Liver (tissue), 9 donors: ENCODE results near the gene VASN. TPM values are rescaled to one million over a fixed set of nuclear protein-coding genes. Genes with fewer than 3 reads are reported as not detected.

Experiments
- DNase-seq: peaks from one replicate; pipeline ENCODE4 v3.0.0-alpha.2; 2017; ENCODE audit warnings: low spot score
- H3K27ac ChIP-seq, 2 donors: one replicate each; pipeline ENCODE4 v1.7.0; 2013; ENCODE audit warnings: inconsistent platforms in 2 of 2, low read length in 2 of 2, control low read depth in 1 of 2, low read depth in 1 of 2, mild to moderate bottlenecking in 1 of 2
- H3K27me3 ChIP-seq, 4 donors: one replicate each; pipeline versions ENCODE4 v1.6.1 to v1.7.0; 2013; ENCODE audit warnings: low read length in 3 of 4, inconsistent platforms in 1 of 4, mild to moderate bottlenecking in 1 of 4, moderate library complexity in 1 of 4; ENCODE audit not compliant: control insufficient read depth in 4 of 4, insufficient read depth in 4 of 4
- H3K36me3 ChIP-seq, 4 donors: one replicate each; pipeline versions ENCODE4 v1.6.1 to v1.7.0; 2013; ENCODE audit warnings: low read length in 3 of 4, mild to moderate bottlenecking in 3 of 4, low read depth in 1 of 4, moderate library complexity in 1 of 4; ENCODE audit not compliant: control insufficient read depth in 4 of 4, insufficient read depth in 3 of 4
- H3K4me1 ChIP-seq, 4 donors: one replicate each; pipeline versions ENCODE4 v1.6.1 to v1.7.0; 2013; ENCODE audit warnings: low read length in 3 of 4, mild to moderate bottlenecking in 3 of 4, moderate library complexity in 1 of 4; ENCODE audit not compliant: control insufficient read depth in 4 of 4, insufficient read depth in 4 of 4
- H3K4me3 ChIP-seq, 3 donors: one replicate each; pipeline versions ENCODE4 v1.6.1 to v1.7.0; 2013; ENCODE audit warnings: low read length in 3 of 3, control low read depth in 1 of 3, low read depth in 1 of 3, mild to moderate bottlenecking in 1 of 3
- H3K9ac ChIP-seq, 2 donors: one replicate each; pipeline ENCODE4 v1.7.0; 2013; ENCODE audit warnings: low read length in 2 of 2, mild to moderate bottlenecking in 2 of 2, moderate library complexity in 2 of 2, control low read depth in 1 of 2, low read depth in 1 of 2
- H3K9me3 ChIP-seq, 4 donors: one replicate each; pipeline versions ENCODE4 v1.6.1 to v1.7.0; 2013; ENCODE audit warnings: low read length in 3 of 4; ENCODE audit not compliant: control insufficient read depth in 4 of 4
- ATF3 ChIP-seq: IDR thresholded peaks from 2 replicates; pipeline ENCODE4 v1.6.1; 2016; ENCODE audit warnings: antibody characterized with exemption
- CTCF ChIP-seq: fragments of 150-350 bp; IDR thresholded peaks from 2 replicates; pipeline ENCODE4 v1.5.1; 2017; ENCODE audit warnings: improper control_type of control experiment, low read depth, low read length; ENCODE audit not compliant: missing input control
- EGR1 ChIP-seq, 2 donors: IDR thresholded peaks; 2 replicates each; pipeline ENCODE4 v1.6.1; 2016 to 2018; ENCODE audit warnings: antibody characterized with exemption in 2 of 2, low read depth in 2 of 2
- FOXA1 ChIP-seq: IDR thresholded peaks from 2 replicates; pipeline ENCODE4 v1.6.1; 2016; ENCODE audit warnings: antibody characterized with exemption
- FOXA2 ChIP-seq: IDR thresholded peaks from 2 replicates; pipeline ENCODE4 v1.6.1; 2016; ENCODE audit warnings: antibody characterized with exemption
- GABPA ChIP-seq, 2 donors: IDR thresholded peaks in 1 of 2; conservative IDR thresholded peaks in 1 of 2; 2 replicates each; pipeline ENCODE4 v1.6.1; 2016; ENCODE audit warnings: antibody characterized with exemption in 2 of 2, mild to moderate bottlenecking in 1 of 2, moderate library complexity in 1 of 2
- HNF4A ChIP-seq, 2 donors: conservative IDR thresholded peaks; 2 replicates each; pipeline ENCODE4 v1.6.1; 2016; ENCODE audit warnings: antibody characterized with exemption in 2 of 2, mild to moderate bottlenecking in 2 of 2
- HNF4G ChIP-seq: IDR thresholded peaks from 2 replicates; pipeline ENCODE4 v1.6.1; 2016; ENCODE audit warnings: antibody characterized with exemption
- JUND ChIP-seq, 2 donors: IDR thresholded peaks; 2 replicates each; pipeline ENCODE4 v1.6.1; 2016; ENCODE audit warnings: antibody characterized with exemption in 2 of 2
- MAX ChIP-seq: IDR thresholded peaks from 2 replicates; pipeline ENCODE4 v1.6.1; 2016; ENCODE audit warnings: antibody characterized with exemption
- NR2F2 ChIP-seq: IDR thresholded peaks from 2 replicates; pipeline ENCODE4 v1.6.1; 2016; ENCODE audit warnings: antibody characterized with exemption
- RAD21 ChIP-seq, 2 donors: IDR thresholded peaks; 2 replicates each; pipeline ENCODE4 v1.6.1; 2016; ENCODE audit warnings: antibody characterized with exemption in 2 of 2, mild to moderate bottlenecking in 2 of 2
- REST ChIP-seq: IDR thresholded peaks from 2 replicates; pipeline ENCODE4 v1.6.1; 2016; ENCODE audit warnings: antibody characterized with exemption, mild to moderate bottlenecking
- RXRA ChIP-seq, 2 donors: IDR thresholded peaks; 2 replicates each; pipeline ENCODE4 v1.6.1; 2017 to 2018; ENCODE audit warnings: antibody characterized with exemption in 2 of 2, mild to moderate bottlenecking in 1 of 2
- SP1 ChIP-seq: IDR thresholded peaks from 2 replicates; pipeline ENCODE4 v1.6.1; 2018; ENCODE audit warnings: antibody characterized with exemption, mild to moderate bottlenecking
- TAF1 ChIP-seq: conservative IDR thresholded peaks from 2 replicates; pipeline ENCODE4 v1.6.1; 2016; ENCODE audit warnings: antibody characterized with exemption, mild to moderate bottlenecking
- YY1 ChIP-seq: IDR thresholded peaks from 2 replicates; pipeline ENCODE4 v1.6.1; 2016; ENCODE audit warnings: antibody characterized with exemption, mild to moderate bottlenecking
- ZBTB33 ChIP-seq: IDR thresholded peaks from 2 replicates; pipeline ENCODE4 v1.6.1; 2016; ENCODE audit warnings: antibody characterized with exemption
- WGBS: extraction: QIAGEN DNeasy Blood & Tissue Kit; methylation state at CpG from one replicate; pipeline ENCODE4 v1.1.7; 2013; 5-methylcytosine and 5-hydroxymethylcytosine counted together
- polyA plus RNA-seq, 2 donors: library from polyadenylated mRNA; stranded (reverse) in 1 of 2; unstranded in 1 of 2; fragments of 200-250 nt in 1 of 2; fragments of >200 nt in 1 of 2; fragmentation: Nextera tagmentation in 1 of 2; extraction: Ambion mirVana in 1 of 2; gene quantifications; one replicate each; pipeline versions ENCODE4 v1.2.1 to v1.2.3, GENCODE V29; 2013 to 2015
- total RNA-seq, 2 donors: library from RNA; depleted of rRNA; stranded (reverse); fragments of >200 nt; gene quantifications; one replicate each; pipeline ENCODE4 v1.2.3, GENCODE V29; 2014
- donor health status: healthy.
- donor health status: healthy.
- donor health status: healthy.
- donor health status: healthy.
- donor health status: healthy.

The VASN gene
- total and polyA plus RNA-seq, 4 donors, result 6.2 to 26.9 (median 21.2) TPM

GRCh38 chr16:4328782-4329775 is 42.6 kb upstream of the VASN start:
- peak overlapping the region; percentile 46 to 76 for H3K27ac ChIP-seq
- peaks cover 5 to 28% (median 11%) of the 10 kb centered on the region in 4 donors for H3K4me1 ChIP-seq
- no peak overlapping the region for H3K9ac ChIP-seq
- H3K4me3 ChIP-seq, result no peak overlapping the region
- H3K27me3 ChIP-seq, result no peaks in the 10 kb centered on the region
- TF ChIP-seq RXRA (IDR thresholded peaks at IDR 0.05) (no peak), TAF1 (no peak), ATF3 (no peak), HNF4G (no peak), GABPA (IDR thresholded peaks at IDR 0.05 in 1 of 2, conservative IDR thresholded peaks at IDR 0.05 in 1 of 2) (no peak), HNF4A (conservative IDR thresholded peaks at IDR 0.05) (no peak), RAD21 (IDR thresholded peaks at IDR 0.05) (no peak), SP1 (no peak), FOXA1 (no peak), YY1 (no peak), JUND (IDR thresholded peaks at IDR 0.05) (no peak), REST (no peak), CTCF (no peak), NR2F2 (no peak), EGR1 (IDR thresholded peaks at IDR 0.05; ENCODE audit: low read depth in 2 of 2) (no peak), MAX (no peak), FOXA2 (no peak), ZBTB33 (no peak)
- no peaks in the 10 kb centered on the region for H3K9me3 ChIP-seq
- 59% methylated on average over 17 of the region's 17 CpGs for WGBS
- no peaks in the 10 kb centered on the region for H3K36me3 ChIP-seq
- DNase-seq, result no peak
